ENCODE data around the gene KRTAP2-3.
"Not testable (repeated sequence)": the region's sequence is repeated elsewhere in the genome, so short reads cannot be mapped to it uniquely, and the experiment has no call there.

The KRTAP2-3 gene

GRCh38 chr17:41061964-41062363 is 2.0 kb upstream of the KRTAP2-3 start:
- TF ChIP-seq POLR2AphosphoS5 (IDR thresholded peaks at IDR 0.05; ENCODE audit: low read depth, low read length), result no peak
- no peak for TF ChIP-seq FOXP2 (optimal IDR thresholded peaks at IDR 0.05; ENCODE audit: borderline replicate concordance, extremely low read depth, extremely low read length, insufficient read depth)
- TF ChIP-seq TAF1 (IDR thresholded peaks at IDR 0.05; ENCODE audit: borderline replicate concordance, insufficient read depth, low read length), result no peak
- no peak for TF ChIP-seq SIN3A (IDR thresholded peaks at IDR 0.05; ENCODE audit: borderline replicate concordance, insufficient read depth, low read length)
- TF ChIP-seq REST (IDR thresholded peaks at IDR 0.05; ENCODE audit: insufficient read depth in 1 of 2, low read depth in 2 of 2, low read length in 2 of 2), result no peak

GRCh38 chr17:41058741-41059140 is 1.2 kb downstream of the KRTAP2-3 start:
- TF ChIP-seq REST (IDR thresholded peaks at IDR 0.05; ENCODE audit: insufficient read depth in 1 of 2, low read depth in 2 of 2, low read length in 2 of 2) (no peak), FOXP2 (optimal IDR thresholded peaks at IDR 0.05; ENCODE audit: borderline replicate concordance, extremely low read depth, extremely low read length, insufficient read depth) (no peak), SIN3A (IDR thresholded peaks at IDR 0.05; ENCODE audit: borderline replicate concordance, insufficient read depth, low read length) (no peak)

- TF ChIP-seq REST (IDR thresholded peaks at IDR 0.05; ENCODE audit: insufficient read depth in 1 of 2, low read depth in 2 of 2, low read length in 2 of 2) (no peak), SIN3A (IDR thresholded peaks at IDR 0.05; ENCODE audit: borderline replicate concordance, insufficient read depth, low read length) (no peak), TAF1 (IDR thresholded peaks at IDR 0.05; ENCODE audit: borderline replicate concordance, insufficient read depth, low read length) (no peak), FOXP2 (optimal IDR thresholded peaks at IDR 0.05; ENCODE audit: borderline replicate concordance, extremely low read depth, extremely low read length, insufficient read depth) (no peak), POLR2AphosphoS5 (IDR thresholded peaks at IDR 0.05; ENCODE audit: low read depth, low read length) (no peak)
Measured at GRCh38 chr17:41057547-41057946, 2.4 kb downstream of the KRTAP2-3 start.

GRCh38 chr17:41055130-41055529 is 4.8 kb downstream of the KRTAP2-3 start, which contains the start of gene KRTAP2-2:
KRTAP2-2 (minus strand) TSS chr17:41055230; CDS start chr17:41055211, 19 bp downstream.
- not testable (repeated sequence) for TF ChIP-seq FOXP2 (optimal IDR thresholded peaks at IDR 0.05; ENCODE audit: borderline replicate concordance, extremely low read depth, extremely low read length, insufficient read depth); TAF1 (IDR thresholded peaks at IDR 0.05; ENCODE audit: borderline replicate concordance, insufficient read depth, low read length); SIN3A (IDR thresholded peaks at IDR 0.05; ENCODE audit: borderline replicate concordance, insufficient read depth, low read length)

GRCh38 chr17:41054025-41054424 is 5.9 kb downstream of the KRTAP2-3 start:
- no peak for TF ChIP-seq POLR2AphosphoS5 (IDR thresholded peaks at IDR 0.05; ENCODE audit: low read depth, low read length)
- no peak for TF ChIP-seq TAF1 (IDR thresholded peaks at IDR 0.05; ENCODE audit: borderline replicate concordance, insufficient read depth, low read length)
- no peak for TF ChIP-seq REST (IDR thresholded peaks at IDR 0.05; ENCODE audit: insufficient read depth in 1 of 2, low read depth in 2 of 2, low read length in 2 of 2)
- no peak for TF ChIP-seq SIN3A (IDR thresholded peaks at IDR 0.05; ENCODE audit: borderline replicate concordance, insufficient read depth, low read length)
- TF ChIP-seq FOXP2 (optimal IDR thresholded peaks at IDR 0.05; ENCODE audit: borderline replicate concordance, extremely low read depth, extremely low read length, insufficient read depth), result no peak

Data from PFSK-1 (cell line).